ENCODE results near the gene VCP.
A peak's percentile ranks its signal among the peaks of the same experiment; 100 is the strongest.

VCP gene

GRCh38 chr9:35070823-35071813, 1.3 kb downstream of the VCP start:
- Histone ChIP-seq H2AFZ (ENCODE audit: low read depth, low read length, severe bottlenecking) (no peak overlapping the region), H3K4me2 (ENCODE audit: low read depth, low read length, poor library complexity, severe bottlenecking) (peak overlapping the region; percentile 93), H4K20me1 (ENCODE audit: low read depth, low read length) (peaks cover 44% of the 10 kb centered on the region), H3K9me2 (replicated peaks; ENCODE audit: insufficient read depth, low read length) (no peaks in the 10 kb centered on the region), H3K27ac (ENCODE audit: low read depth, low read length) (peak overlapping the region; percentile 93), H3K4me3 (ENCODE audit: insufficient read depth, low read length, poor library complexity, severe bottlenecking) (peak overlapping the region; percentile 96), H3K27me3 (ENCODE audit: low read length) (no peaks in the 10 kb centered on the region), H3K36me3 (ENCODE audit: low read length) (peaks cover 19% of the 10 kb centered on the region; the same call in 1 of the 2 replicates), H3K79me2 (ENCODE audit: insufficient read depth, low read length) (peaks cover 54% of the 10 kb centered on the region), H3F3A (ENCODE audit: insufficient read depth) (peaks cover 20% of the 10 kb centered on the region), H3K9ac (ENCODE audit: low read length) (peak overlapping the region; percentile 92), H3K9me3 (ENCODE audit: insufficient read depth, low read length) (no peaks in the 10 kb centered on the region)
- TF ChIP-seq EZH2phosphoT487 (conservative IDR thresholded peaks at IDR 0.05; ENCODE audit: low read length) (no peak), CTCF (IDR thresholded peaks at IDR 0.05; ENCODE audit: insufficient read depth, low read length, poor library complexity, severe bottlenecking) (no peak)

GRCh38 chr9:35069020-35069419, 3.4 kb downstream of the VCP start:
- TF ChIP-seq EZH2phosphoT487 (conservative IDR thresholded peaks at IDR 0.05; ENCODE audit: low read length) (no peak), CTCF (IDR thresholded peaks at IDR 0.05; ENCODE audit: insufficient read depth, low read length, poor library complexity, severe bottlenecking) (no peak)
- H3K36me3 ChIP-seq (ENCODE audit: low read length), result peaks cover 33% of the 10 kb centered on the region
- H3K27ac ChIP-seq (ENCODE audit: low read depth, low read length), result no peak overlapping the region
- peaks cover 20% of the 10 kb centered on the region for H3F3A ChIP-seq (ENCODE audit: insufficient read depth)
- H3K9me2 ChIP-seq (replicated peaks; ENCODE audit: insufficient read depth, low read length), result no peaks in the 10 kb centered on the region
- peaks cover 54% of the 10 kb centered on the region for H3K79me2 ChIP-seq (ENCODE audit: insufficient read depth, low read length)
- H3K4me3 ChIP-seq (ENCODE audit: insufficient read depth, low read length, poor library complexity, severe bottlenecking), result no peak overlapping the region
- H4K20me1 ChIP-seq (ENCODE audit: low read depth, low read length), result peaks cover 44% of the 10 kb centered on the region
- no peak overlapping the region for H3K4me2 ChIP-seq (ENCODE audit: low read depth, low read length, poor library complexity, severe bottlenecking)
- no peaks in the 10 kb centered on the region for H3K27me3 ChIP-seq (ENCODE audit: low read length)
- H3K9ac ChIP-seq (ENCODE audit: low read length), result no peak overlapping the region
- H3K9me3 ChIP-seq (ENCODE audit: insufficient read depth, low read length), result no peaks in the 10 kb centered on the region
- no peak overlapping the region for H2AFZ ChIP-seq (ENCODE audit: low read depth, low read length, severe bottlenecking)

GRCh38 chr9:35067056-35067455, 5.4 kb downstream of the VCP start:
- Histone ChIP-seq H3K36me3 (ENCODE audit: low read length) (peaks cover 51% of the 10 kb centered on the region), H4K20me1 (ENCODE audit: low read depth, low read length) (peaks cover 44% of the 10 kb centered on the region), H2AFZ (ENCODE audit: low read depth, low read length, severe bottlenecking) (no peak overlapping the region), H3F3A (ENCODE audit: insufficient read depth) (peaks cover 10% of the 10 kb centered on the region), H3K9ac (ENCODE audit: low read length) (no peak overlapping the region), H3K4me3 (ENCODE audit: insufficient read depth, low read length, poor library complexity, severe bottlenecking) (no peak overlapping the region), H3K27ac (ENCODE audit: low read depth, low read length) (no peak overlapping the region), H3K27me3 (ENCODE audit: low read length) (no peaks in the 10 kb centered on the region), H3K79me2 (ENCODE audit: insufficient read depth, low read length) (peaks cover 54% of the 10 kb centered on the region), H3K9me2 (replicated peaks; ENCODE audit: insufficient read depth, low read length) (no peaks in the 10 kb centered on the region), H3K9me3 (ENCODE audit: insufficient read depth, low read length) (no peaks in the 10 kb centered on the region), H3K4me2 (ENCODE audit: low read depth, low read length, poor library complexity, severe bottlenecking) (no peak overlapping the region)
- TF ChIP-seq CTCF (IDR thresholded peaks at IDR 0.05; ENCODE audit: insufficient read depth, low read length, poor library complexity, severe bottlenecking) (no peak), EZH2phosphoT487 (conservative IDR thresholded peaks at IDR 0.05; ENCODE audit: low read length) (no peak)
